Neural progenitor cell (in vitro differentiated cells): ENCODE measurements around the gene EIF5A. TPM values are rescaled to one million over a fixed set of nuclear protein-coding genes. Genes with fewer than 3 reads are reported as not detected.

Source experiments
- DNase-seq: peaks from one replicate; pipeline ENCODE4 v3.0.0-alpha.2; 2016; ENCODE audit warnings: low spot score
- H2AFZ ChIP-seq: fragments of 200-600 bp; sonication (generic); replicated peaks from 2 replicates; pipeline ENCODE4 v1.6.1; 2016; ENCODE audit warnings: antibody characterized with exemption
- H3F3A ChIP-seq: fragments of 200-600 bp; sonication (generic); 2 replicates; pipeline ENCODE4 v1.6.1; 2016; ENCODE audit warnings: antibody characterized with exemption, low read depth
- H3K27ac ChIP-seq: fragments of 200-600 bp; sonication (generic); 2 replicates; pipeline ENCODE4 v1.5.1; 2016; ENCODE audit warnings: mild to moderate bottlenecking
- H3K27me3 ChIP-seq: fragments of 200-600 bp; sonication (generic); 2 replicates; pipeline ENCODE4 v1.6.1; 2016; ENCODE audit warnings: mild to moderate bottlenecking, moderate library complexity
- H3K36me3 ChIP-seq: fragments of 200-600 bp; sonication (generic); 2 replicates; pipeline ENCODE4 v1.5.1; 2016
- H3K4me1 ChIP-seq: fragments of 200-600 bp; sonication (generic); 2 replicates; pipeline ENCODE4 v1.6.1; 2016; ENCODE audit warnings: mixed run types
- H3K4me2 ChIP-seq: fragments of 200-600 bp; sonication (generic); 2 replicates; pipeline ENCODE4 v1.6.1; 2016
- H3K4me3 ChIP-seq: fragments of 200-600 bp; sonication (generic); 2 replicates; pipeline ENCODE4 v1.5.1; 2016
- H3K79me2 ChIP-seq: fragments of 200-600 bp; sonication (generic); 2 replicates; pipeline ENCODE4 v1.6.1; 2016; ENCODE audit warnings: low read depth
- H3K9ac ChIP-seq: fragments of 200-600 bp; sonication (generic); 2 replicates; pipeline ENCODE4 v1.6.1; 2016
- H3K9me3 ChIP-seq: fragments of 200-600 bp; sonication (generic); 2 replicates; pipeline ENCODE4 v1.5.1; 2016; ENCODE audit warnings: low read depth
- H4K20me1 ChIP-seq: fragments of 200-600 bp; sonication (generic); 2 replicates; pipeline ENCODE4 v1.6.1; 2016; ENCODE audit warnings: low read depth
- H3K27ac Mint-ChIP-seq: 3 replicates; pipeline ENCODE4 v1.8.0; 2021; ENCODE audit warnings: mixed read lengths
- H3K27me3 Mint-ChIP-seq: 2 replicates; pipeline ENCODE4 v1.8.0; 2022; ENCODE audit warnings: low read depth, mild to moderate bottlenecking, inconsistent platforms, moderate library complexity, mixed read lengths; ENCODE audit not compliant: insufficient read depth
- H3K36me3 Mint-ChIP-seq: 3 replicates; pipeline ENCODE4 v1.8.0; 2021; ENCODE audit warnings: mixed read lengths
- H3K4me1 Mint-ChIP-seq: 3 replicates; pipeline ENCODE4 v1.8.0; 2021; ENCODE audit warnings: mixed read lengths
- H3K4me3 Mint-ChIP-seq: 3 replicates; pipeline ENCODE4 v1.8.0; 2021; ENCODE audit warnings: mild to moderate bottlenecking, moderate library complexity, mixed read lengths
- H3K9me3 Mint-ChIP-seq: 3 replicates; pipeline ENCODE4 v1.8.0; 2020; ENCODE audit warnings: mixed read lengths
- EZH2 ChIP-seq: fragments of 200-600 bp; sonication (generic); IDR thresholded peaks from 2 replicates; pipeline ENCODE4 v1.6.1; 2017; ENCODE audit warnings: antibody characterized with exemption, mild to moderate bottlenecking, moderate library complexity
- EZH2phosphoT487 ChIP-seq: fragments of 200-600 bp; sonication (generic); IDR thresholded peaks from 2 replicates; pipeline ENCODE4 v1.6.1; 2017; ENCODE audit warnings: antibody characterized with exemption
- total RNA-seq: library from RNA; depleted of rRNA; stranded (reverse); fragments of >200 nt; gene quantifications from 2 replicates; pipeline ENCODE4 v1.2.3, GENCODE V29; 2015; ENCODE audit warnings: low replicate concordance
- TF ChIP-seq, protein P1 (sequence below): fragments of 200-600 bp; sonication (generic); IDR thresholded peaks from 2 replicates; pipeline ENCODE4 v1.5.1; 2017; ENCODE audit warnings: antibody characterized with exemption, mild to moderate bottlenecking

Gene EIF5A
- total RNA-seq, 1 donor from 2014 or later = 251 TPM

DNA sequence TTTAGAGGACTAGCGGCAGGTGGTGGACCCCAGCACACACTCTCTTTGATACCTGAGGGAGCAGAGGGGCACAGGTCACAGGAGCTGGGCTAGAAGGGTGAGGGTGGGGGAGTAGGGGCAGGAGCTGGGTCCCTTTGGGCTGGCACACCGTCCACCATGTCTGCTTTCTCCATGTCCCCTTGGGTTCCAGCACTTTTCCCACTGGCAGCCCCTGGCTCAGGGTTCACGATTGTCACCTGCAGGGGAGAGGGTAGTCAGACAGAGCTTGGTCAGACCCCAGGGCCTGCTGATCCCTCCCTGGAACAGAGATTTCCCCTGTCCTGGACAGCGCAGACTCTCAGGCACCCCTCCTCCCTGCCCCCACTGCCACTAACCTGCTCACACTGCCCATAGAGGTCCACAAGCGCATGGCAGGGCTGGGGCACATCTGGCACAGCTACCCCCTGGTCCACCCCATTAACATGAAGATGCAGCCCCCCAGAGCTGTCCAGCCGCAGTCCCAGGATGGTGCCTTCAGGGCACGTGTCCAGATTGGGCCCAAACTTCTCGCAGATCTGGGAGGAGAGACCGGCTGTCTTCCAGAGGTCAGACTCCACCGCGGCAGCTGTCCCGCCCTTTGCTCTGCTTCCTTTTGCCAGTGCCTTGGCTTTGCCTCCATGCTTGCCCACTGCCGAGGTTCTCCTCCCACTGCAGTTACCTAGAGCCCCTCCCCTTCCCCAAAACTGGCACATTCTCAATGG, 10.9 kb downstream of the EIF5A start:
- no peaks in the 10 kb centered on the region for H3K27me3 ChIP-seq
- peaks cover 23% of the 10 kb centered on the region for H3K36me3 Mint-ChIP-seq

DNA sequence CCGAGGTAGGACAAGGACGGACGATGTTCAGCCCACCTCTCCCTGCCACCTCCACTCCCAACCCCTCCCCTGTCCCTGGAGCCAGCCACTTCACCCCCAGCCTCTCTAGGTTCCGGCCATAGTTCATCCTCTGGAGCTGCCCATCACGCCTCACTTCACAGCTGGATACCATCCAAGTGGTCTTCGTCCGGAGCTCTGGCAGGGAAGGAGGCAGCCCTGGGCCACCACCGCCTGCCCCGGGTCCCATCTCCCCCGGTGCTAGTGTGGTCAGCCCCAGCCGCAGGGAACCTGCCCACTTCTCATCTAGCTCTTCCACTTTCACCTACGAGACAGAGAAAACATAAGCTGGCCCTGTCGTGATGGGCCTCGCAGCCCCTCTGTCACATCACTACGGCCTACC, 14.0 kb downstream of the EIF5A start:
- Histone ChIP-seq H4K20me1 (peaks cover 4% of the 10 kb centered on the region), H3K27ac (no peak overlapping the region), H3K4me3 (no peak overlapping the region), H3K9me3 (no peaks in the 10 kb centered on the region), H3K9ac (no peak overlapping the region), H3K4me2 (no peak overlapping the region), H3K27me3 (no peaks in the 10 kb centered on the region), H3K79me2 (no peaks in the 10 kb centered on the region), H3K4me1 (no peaks in the 10 kb centered on the region), H3K36me3 (no peaks in the 10 kb centered on the region), H2AFZ (no peak overlapping the region), H3F3A (peaks cover 12% of the 10 kb centered on the region)
- Mint-ChIP-seq H3K36me3 (peaks cover 23% of the 10 kb centered on the region), H3K27ac (no peak overlapping the region), H3K4me1 (peaks cover under 1% of the 10 kb centered on the region), H3K27me3 (peaks cover 6% of the 10 kb centered on the region), H3K9me3 (no peaks in the 10 kb centered on the region), H3K4me3 (no peak overlapping the region)
- no peak for DNase-seq
- TF ChIP-seq, protein P1, sequence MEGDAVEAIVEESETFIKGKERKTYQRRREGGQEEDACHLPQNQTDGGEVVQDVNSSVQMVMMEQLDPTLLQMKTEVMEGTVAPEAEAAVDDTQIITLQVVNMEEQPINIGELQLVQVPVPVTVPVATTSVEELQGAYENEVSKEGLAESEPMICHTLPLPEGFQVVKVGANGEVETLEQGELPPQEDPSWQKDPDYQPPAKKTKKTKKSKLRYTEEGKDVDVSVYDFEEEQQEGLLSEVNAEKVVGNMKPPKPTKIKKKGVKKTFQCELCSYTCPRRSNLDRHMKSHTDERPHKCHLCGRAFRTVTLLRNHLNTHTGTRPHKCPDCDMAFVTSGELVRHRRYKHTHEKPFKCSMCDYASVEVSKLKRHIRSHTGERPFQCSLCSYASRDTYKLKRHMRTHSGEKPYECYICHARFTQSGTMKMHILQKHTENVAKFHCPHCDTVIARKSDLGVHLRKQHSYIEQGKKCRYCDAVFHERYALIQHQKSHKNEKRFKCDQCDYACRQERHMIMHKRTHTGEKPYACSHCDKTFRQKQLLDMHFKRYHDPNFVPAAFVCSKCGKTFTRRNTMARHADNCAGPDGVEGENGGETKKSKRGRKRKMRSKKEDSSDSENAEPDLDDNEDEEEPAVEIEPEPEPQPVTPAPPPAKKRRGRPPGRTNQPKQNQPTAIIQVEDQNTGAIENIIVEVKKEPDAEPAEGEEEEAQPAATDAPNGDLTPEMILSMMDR = no peak
- TF ChIP-seq EZH2 (no peak), EZH2phosphoT487 (no peak)

More for the DNA sequence above, 10.9 kb downstream of the EIF5A start:
- peaks cover 10% of the 10 kb centered on the region for H3K27me3 Mint-ChIP-seq
- peaks cover 16% of the 10 kb centered on the region for H3K4me1 Mint-ChIP-seq
- H3K9me3 Mint-ChIP-seq = no peaks in the 10 kb centered on the region
- no peak overlapping the region for H3K4me3 Mint-ChIP-seq
- peaks cover 16% of the 10 kb centered on the region for H4K20me1 ChIP-seq
- no peak overlapping the region for H3K27ac Mint-ChIP-seq
- H3K4me1 ChIP-seq = peaks cover 6% of the 10 kb centered on the region
- H3K4me2 ChIP-seq = no peak overlapping the region
- DNase-seq = no peak
- H2AFZ ChIP-seq = no peak overlapping the region
- H3F3A ChIP-seq = peaks cover 37% of the 10 kb centered on the region
- TF ChIP-seq EZH2 = no peak
- no peak for TF ChIP-seq EZH2phosphoT487
- TF ChIP-seq, protein P1 = no peak
- H3K27ac ChIP-seq = no peak overlapping the region
- no peaks in the 10 kb centered on the region for H3K9me3 ChIP-seq
- no peak overlapping the region for H3K4me3 ChIP-seq
- H3K36me3 ChIP-seq = no peaks in the 10 kb centered on the region
- H3K9ac ChIP-seq = no peak overlapping the region
- peaks cover 14% of the 10 kb centered on the region for H3K79me2 ChIP-seq

DNA sequence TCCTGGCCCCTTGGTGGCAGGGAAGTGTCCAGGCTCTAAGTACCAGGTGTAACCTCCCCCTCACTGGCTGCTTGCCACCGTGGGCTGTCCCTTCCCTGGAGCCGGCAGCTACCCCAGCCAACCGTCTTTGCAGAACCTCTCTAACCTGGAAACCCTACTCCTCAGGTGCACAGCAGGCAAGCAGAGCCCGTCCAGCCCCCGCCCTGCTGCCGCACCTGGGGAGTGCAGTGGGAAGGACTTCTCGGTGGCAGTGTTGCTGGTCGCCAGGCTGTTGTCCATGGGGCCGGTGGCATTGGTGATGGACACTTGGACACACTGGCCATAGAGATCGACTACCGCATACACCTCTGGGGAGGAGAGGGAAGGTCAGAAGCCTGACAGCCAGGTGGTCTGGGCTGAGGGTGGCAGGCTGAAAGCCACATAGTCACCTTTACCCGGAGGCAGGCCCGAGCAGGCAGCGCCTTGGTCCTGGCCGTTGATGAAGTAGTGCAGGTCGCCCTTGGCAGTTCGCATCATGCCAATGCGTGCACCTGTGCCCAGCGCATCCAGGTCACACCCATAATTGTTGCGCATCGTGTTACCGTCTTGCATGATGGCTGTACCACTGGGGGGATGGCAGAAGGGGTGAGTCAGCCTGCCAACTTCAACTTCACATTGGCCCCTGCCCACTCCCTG, 15.2 kb downstream of the EIF5A start:
- peaks cover 6% of the 10 kb centered on the region for H3K27me3 Mint-ChIP-seq
- H3K4me1 Mint-ChIP-seq = peaks cover 2% of the 10 kb centered on the region
- no peak for TF ChIP-seq EZH2phosphoT487
- TF ChIP-seq, protein P1 = no peak
- no peak overlapping the region for H3K27ac Mint-ChIP-seq
- Histone ChIP-seq H2AFZ (no peak overlapping the region), H3K9me3 (no peaks in the 10 kb centered on the region), H3K36me3 (no peaks in the 10 kb centered on the region), H3K4me2 (no peak overlapping the region), H4K20me1 (peaks cover 4% of the 10 kb centered on the region), H3K79me2 (peaks cover 7% of the 10 kb centered on the region), H3K9ac (no peak overlapping the region), H3K4me3 (no peak overlapping the region), H3F3A (peaks cover 5% of the 10 kb centered on the region), H3K27ac (no peak overlapping the region), H3K4me1 (no peaks in the 10 kb centered on the region), H3K27me3 (no peaks in the 10 kb centered on the region)
- H3K4me3 Mint-ChIP-seq = no peak overlapping the region
- DNase-seq = no peak
- no peaks in the 10 kb centered on the region for H3K9me3 Mint-ChIP-seq
- peaks cover 24% of the 10 kb centered on the region for H3K36me3 Mint-ChIP-seq
